ENCODE results near the gene CHN2. TPM values are rescaled to one million over a fixed set of nuclear protein-coding genes. Genes with fewer than 3 reads are reported as not detected.

CHN2 gene
- total RNA-seq, 1 experiment from 2014 or later: 2.1 TPM

DNA sequence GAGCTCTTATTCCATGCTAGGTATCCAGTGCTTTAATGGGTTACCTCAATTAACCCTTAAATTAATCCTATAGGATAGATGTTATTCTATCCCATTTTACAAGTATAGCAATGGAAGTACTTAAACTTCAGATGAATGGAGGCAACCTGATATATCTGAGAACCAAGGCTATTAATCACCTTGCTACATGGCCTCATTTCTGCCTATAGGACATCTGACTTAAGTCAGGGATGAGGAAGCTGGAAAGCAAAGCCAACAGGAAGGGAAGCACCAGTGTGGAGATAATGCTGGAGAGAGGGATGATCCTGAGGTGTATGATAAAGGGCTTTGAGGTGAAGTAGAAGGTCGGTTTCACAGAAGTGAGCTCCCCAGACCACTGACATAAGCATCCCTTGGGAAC lies 132.3 kb downstream of the CHN2 start:
- H3K9me2 ChIP-seq (ENCODE audit: insufficient read depth): no peaks in the 10 kb centered on the region
- H3K36me3 ChIP-seq (ENCODE audit: control insufficient read depth in 1 of 2, insufficient read depth in 2 of 2, low read length in 2 of 2): no peaks in the 10 kb centered on the region
- ATAC-seq: no peak
- ChIA-PET POLR2A (no interaction called here), CTCF (no interaction called here), RAD21 (ENCODE audit: low non-redundant PET in 1 of 2, low total read pairs in 2 of 2, uncharacterized antibody in 2 of 2, unreplicated experiment in 2 of 2) (no interaction called here)
- no peaks in the 10 kb centered on the region for H3K4me1 ChIP-seq (ENCODE audit: control insufficient read depth in 1 of 2, insufficient read depth in 2 of 2, low read length in 2 of 2)
- no peaks in the 10 kb centered on the region for H3K9me3 ChIP-seq (ENCODE audit: control insufficient read depth in 1 of 2, insufficient read depth in 1 of 2, low read depth in 1 of 2, low read length in 2 of 2)
- intact Hi-C loops (cut with micrococcal nuclease): no loop called here
- H3K79me2 ChIP-seq (ENCODE audit: insufficient read depth, low read length): no peaks in the 10 kb centered on the region
- no peak for TF ChIP-seq YY1 (IDR thresholded peaks at IDR 0.05; ENCODE audit: extremely low read depth, insufficient replicate concordance, low read depth, low read length)
- no peak for TF ChIP-seq TCF7L2 (IDR thresholded peaks at IDR 0.05; ENCODE audit: borderline replicate concordance, extremely low read depth, insufficient read depth, insufficient read length)
- TF ChIP-seq POLR2A (IDR thresholded peaks at IDR 0.05; ENCODE audit: borderline replicate concordance, extremely low read depth, insufficient read depth, insufficient read length): no peak
- TF ChIP-seq, protein P1, sequence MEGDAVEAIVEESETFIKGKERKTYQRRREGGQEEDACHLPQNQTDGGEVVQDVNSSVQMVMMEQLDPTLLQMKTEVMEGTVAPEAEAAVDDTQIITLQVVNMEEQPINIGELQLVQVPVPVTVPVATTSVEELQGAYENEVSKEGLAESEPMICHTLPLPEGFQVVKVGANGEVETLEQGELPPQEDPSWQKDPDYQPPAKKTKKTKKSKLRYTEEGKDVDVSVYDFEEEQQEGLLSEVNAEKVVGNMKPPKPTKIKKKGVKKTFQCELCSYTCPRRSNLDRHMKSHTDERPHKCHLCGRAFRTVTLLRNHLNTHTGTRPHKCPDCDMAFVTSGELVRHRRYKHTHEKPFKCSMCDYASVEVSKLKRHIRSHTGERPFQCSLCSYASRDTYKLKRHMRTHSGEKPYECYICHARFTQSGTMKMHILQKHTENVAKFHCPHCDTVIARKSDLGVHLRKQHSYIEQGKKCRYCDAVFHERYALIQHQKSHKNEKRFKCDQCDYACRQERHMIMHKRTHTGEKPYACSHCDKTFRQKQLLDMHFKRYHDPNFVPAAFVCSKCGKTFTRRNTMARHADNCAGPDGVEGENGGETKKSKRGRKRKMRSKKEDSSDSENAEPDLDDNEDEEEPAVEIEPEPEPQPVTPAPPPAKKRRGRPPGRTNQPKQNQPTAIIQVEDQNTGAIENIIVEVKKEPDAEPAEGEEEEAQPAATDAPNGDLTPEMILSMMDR (IDR thresholded peaks at IDR 0.05 in 2 of 3, conservative IDR thresholded peaks at IDR 0.05 in 1 of 3; ENCODE audit: borderline replicate concordance in 1 of 3, insufficient read depth in 1 of 3, low read depth in 2 of 3, low read length in 2 of 3): no peak
- TF ChIP-seq RAD21 (IDR thresholded peaks at IDR 0.05; ENCODE audit: low read depth): no peak
- TF ChIP-seq EZH2phosphoT487 (IDR thresholded peaks at IDR 0.05; ENCODE audit: borderline replicate concordance): no peak
- no peak for TF ChIP-seq ZFX (IDR thresholded peaks at IDR 0.05)
- no peak for TF ChIP-seq JUND (IDR thresholded peaks at IDR 0.05)
- TF ChIP-seq POLR2AphosphoS5 (IDR thresholded peaks at IDR 0.05; ENCODE audit: low read depth, low read length): no peak
- TF ChIP-seq CBX3 (IDR thresholded peaks at IDR 0.05; ENCODE audit: low read depth): no peak
- H2AFZ ChIP-seq (ENCODE audit: low read depth, low read length, poor library complexity, severe bottlenecking): no peak overlapping the region
- no peak overlapping the region for H3K27ac ChIP-seq (ENCODE audit: low read depth, low read length)
- no peak overlapping the region for H3K4me3 ChIP-seq (replicated peaks in 1 of 2; ENCODE audit: low read depth in 1 of 2, low read length in 2 of 2)
- no peak for DNase-seq (ENCODE audit: low read depth, low spot score)
- BruUV-seq (replicated peaks): no TSS peak
- H3K27me3 ChIP-seq (ENCODE audit: insufficient read depth, low read length): peaks cover 5% of the 10 kb centered on the region; the same call in 1 of the 2 replicates
- H4K20me1 ChIP-seq (ENCODE audit: insufficient read depth): no peaks in the 10 kb centered on the region
- H3K9ac ChIP-seq (ENCODE audit: low read length): no peak overlapping the region
- H3K4me2 ChIP-seq (ENCODE audit: low read length): no peak overlapping the region

All from HCT116 (cell line).